IMR-90 (cell line): ENCODE data around the gene PPL. TPM values are rescaled to one million over a fixed set of nuclear protein-coding genes. Genes with fewer than 3 reads are reported as not detected.

Experiments used
- ATAC-seq: fragments of 200-7000 bp; cut with Tn5 transposase; 2 replicates; pipeline ENCODE4 v1.9.1; 2020; ENCODE audit warnings: low read depth, mild to moderate bottlenecking, moderate library complexity
- BruUV-seq: library from RNA; stranded (reverse); fragments of 400-500 nt; replicated peaks from 2 replicates; lab custom pipeline; 2021; lab: Mats Ljungman, UMichigan
- CTCF ChIA-PET: fragments of 300-600 bp; formaldehyde crosslinking; extraction: SDS; loops from one replicate; lab custom pipeline; 2021; ENCODE audit warnings: antibody characterized with exemption; lab: Yijun Ruan, JAX
- POLR2A ChIA-PET: fragments of 300-600 bp; sonication (Branson Sonifier 250); formaldehyde crosslinking; loops from one replicate; lab custom pipeline; 2022; ENCODE audit warnings: antibody characterized with exemption; ENCODE audit not compliant: unreplicated experiment; lab: Charles Lee
- DNase-seq: peaks from one replicate; pipeline ENCODE4 v3.0.0; 2013
- H2AFZ ChIP-seq: replicated peaks from 2 replicates; pipeline ENCODE3; 2013; ENCODE audit warnings: low read length, mild to moderate bottlenecking; ENCODE audit not compliant: poor library complexity
- H2AK5ac ChIP-seq: 2 replicates; pipeline ENCODE4 v1.6.1; 2013; ENCODE audit warnings: low read depth, low read length, inconsistent platforms
- H2AK9ac ChIP-seq: replicated peaks from 2 replicates; pipeline ENCODE3; 2013; ENCODE audit warnings: mild to moderate bottlenecking, low read depth, low read length, moderate library complexity; ENCODE audit not compliant: poor library complexity
- H2BK120ac ChIP-seq: 2 replicates; pipeline ENCODE4 v1.6.1; 2013; ENCODE audit warnings: low read depth, low read length, inconsistent platforms
- H2BK15ac ChIP-seq: 3 replicates; pipeline ENCODE4 v1.6.1; 2013; ENCODE audit warnings: low read depth, low read length, inconsistent platforms
- H2BK20ac ChIP-seq: 2 replicates; pipeline ENCODE4 v1.6.1; 2013; ENCODE audit warnings: low read depth, mild to moderate bottlenecking, inconsistent platforms, low read length, moderate library complexity
- H2BK5ac ChIP-seq: 2 replicates; pipeline ENCODE4 v1.6.1; 2013; ENCODE audit warnings: mild to moderate bottlenecking, low read depth, low read length, inconsistent platforms; ENCODE audit not compliant: poor library complexity, severe bottlenecking
- H3K14ac ChIP-seq: replicated peaks from 2 replicates; pipeline ENCODE4 v1.6.1; 2013; ENCODE audit warnings: low read depth, low read length, inconsistent platforms
- H3K18ac ChIP-seq: 2 replicates; pipeline ENCODE4 v1.6.1; 2013; ENCODE audit warnings: low read depth, low read length, control low read depth
- H3K23ac ChIP-seq: 2 replicates; pipeline ENCODE4 v1.6.1; 2013; ENCODE audit warnings: low read depth, low read length, inconsistent platforms
- H3K27ac ChIP-seq: 2 replicates; pipeline ENCODE4 v1.5.1; 2013; ENCODE audit warnings: mild to moderate bottlenecking, control low read depth, low read length; ENCODE audit not compliant: insufficient read depth
- H3K27me3 ChIP-seq: 2 replicates; pipeline ENCODE4 v1.6.1; 2013; ENCODE audit warnings: low read length; ENCODE audit not compliant: control insufficient read depth, insufficient read depth
- H3K36me3 ChIP-seq: 2 replicates; pipeline ENCODE4 v1.6.1; 2013; ENCODE audit warnings: low read length, mixed read lengths; ENCODE audit not compliant: control insufficient read depth, insufficient read depth
- H3K4ac ChIP-seq: 2 replicates; pipeline ENCODE4 v1.6.1; 2013; ENCODE audit warnings: low read depth, low read length, inconsistent platforms
- H3K4me1 ChIP-seq: 2 replicates; pipeline ENCODE4 v1.6.1; 2013; ENCODE audit warnings: low read length, mixed read lengths; ENCODE audit not compliant: control insufficient read depth, insufficient read depth
- H3K4me2 ChIP-seq: 2 replicates; pipeline ENCODE4 v1.6.1; 2013; ENCODE audit warnings: low read depth, mild to moderate bottlenecking, control low read depth, low read length, moderate library complexity
- H3K4me3 ChIP-seq: 2 replicates; pipeline ENCODE4 v1.5.1; 2013; ENCODE audit warnings: low read depth, mild to moderate bottlenecking, control low read depth, low read length, moderate library complexity; ENCODE audit not compliant: insufficient read depth
- H3K56ac ChIP-seq: 2 replicates; pipeline ENCODE4 v1.6.1; 2013; ENCODE audit warnings: low read length, inconsistent platforms; ENCODE audit not compliant: insufficient read depth; ENCODE audit errors: extremely low read depth
- H3K79me1 ChIP-seq, 2 experiments: 2 replicates each; pipeline ENCODE4 v1.6.1; 2013; ENCODE audit warnings: low read length in 2 of 2, inconsistent platforms in 1 of 2, low read depth in 1 of 2
- H3K9ac ChIP-seq: 2 replicates; pipeline ENCODE4 v1.6.1; 2013; ENCODE audit warnings: low read depth, low read length, control low read depth
- H3K9me1 ChIP-seq: 2 replicates; pipeline ENCODE4 v1.6.1; 2013; ENCODE audit warnings: low read length, inconsistent platforms; ENCODE audit not compliant: insufficient read depth
- H3K9me3 ChIP-seq: 2 replicates; pipeline ENCODE4 v1.6.1; 2013; ENCODE audit warnings: low read length; ENCODE audit not compliant: control insufficient read depth, insufficient read depth
- H4K20me1 ChIP-seq: 2 replicates; pipeline ENCODE4 v1.6.1; 2013; ENCODE audit warnings: low read length, inconsistent platforms; ENCODE audit not compliant: insufficient read depth
- H4K5ac ChIP-seq: 2 replicates; pipeline ENCODE4 v1.6.1; 2013; ENCODE audit warnings: mild to moderate bottlenecking, low read depth, low read length, control low read depth
- H4K8ac ChIP-seq, 2 experiments: 2 replicates each; pipeline ENCODE4 v1.6.1; 2013; ENCODE audit warnings: low read depth in 2 of 2, low read length in 2 of 2, control low read depth in 1 of 2, inconsistent platforms in 1 of 2
- H4K91ac ChIP-seq: 2 replicates; pipeline ENCODE4 v1.6.1; 2013; ENCODE audit warnings: low read depth, low read length, inconsistent platforms; ENCODE audit not compliant: insufficient read depth
- CHD1 ChIP-seq: IDR thresholded peaks from 2 replicates; pipeline ENCODE4 v1.6.1; 2012; ENCODE audit warnings: low read depth, low read length, improper control_type of control experiment
- FOS ChIP-seq: fragments of 150-350 bp; IDR thresholded peaks from 2 replicates; pipeline ENCODE4 v1.6.1; 2016; ENCODE audit warnings: low read depth, low read length
- MAFK ChIP-seq: IDR thresholded peaks from 2 replicates; pipeline ENCODE4 v1.6.1; 2012; ENCODE audit warnings: low read depth, low read length, improper control_type of control experiment
- MAZ ChIP-seq: IDR thresholded peaks from 2 replicates; pipeline ENCODE4 v1.6.1; 2012; ENCODE audit warnings: low read depth, mild to moderate bottlenecking, low read length, improper control_type of control experiment, moderate library complexity, borderline replicate concordance
- MXI1 ChIP-seq: IDR thresholded peaks from 2 replicates; pipeline ENCODE4 v1.6.1; 2012; ENCODE audit warnings: low read depth, mild to moderate bottlenecking, low read length, moderate library complexity, borderline replicate concordance
- RFX5 ChIP-seq: IDR thresholded peaks from 2 replicates; pipeline ENCODE4 v1.8.0; 2012; ENCODE audit warnings: low read depth, mild to moderate bottlenecking, low read length, moderate library complexity
- SMC3 ChIP-seq: fragments of 150-350 bp; IDR thresholded peaks from 2 replicates; pipeline ENCODE4 v1.6.1; 2016; ENCODE audit warnings: low read depth, mild to moderate bottlenecking, antibody characterized with exemption, low read length, moderate library complexity
- WGBS, 2 experiments: methylation state at CpG; one replicate each; pipeline versions ENCODE4 v1.1.5 to v1.1.7; 2013; ENCODE audit warnings: missing lambda C conversion rate in 2 of 2; ENCODE audit not compliant: insufficient read length in 1 of 2; ENCODE audit errors: extremely low coverage in 2 of 2; 5-methylcytosine and 5-hydroxymethylcytosine counted together
- dilution Hi-C: fragments of 300-500 bp; cut with HindIII; formaldehyde crosslinking; loops from one replicate; pipeline ENCODE4 v1.14.3; 2018; ENCODE audit warnings: low sequenced_read_pairs; ENCODE audit not compliant: unreplicated experiment
- in situ Hi-C: fragments of 300-500 bp; cut with MboI; formaldehyde crosslinking; loops from 3 replicates; pipeline ENCODE4 v1.14.3; 2019; ENCODE audit warnings: low sequenced_read_pairs, inconsistent platforms, mixed read lengths
- intact Hi-C: fragments of 100-400 bp; cut with micrococcal nuclease; formaldehyde crosslinking; loops from 2 replicates; pipeline ENCODE4 v1.10.0; 2022
- polyA plus RNA-seq, 3 experiments: library from polyadenylated mRNA; depleted of rRNA; stranded (reverse); fragments of >200 nt; gene quantifications; 2 replicates each; pipeline ENCODE4 v1.2.3, GENCODE V29; 2012; ENCODE audit warnings: low replicate concordance in 1 of 3
- total RNA-seq: library from RNA; depleted of rRNA; stranded (reverse); fragments of >200 nt; gene quantifications from 2 replicates; pipeline ENCODE4 v1.2.3, GENCODE V29; 2012
- TF ChIP-seq, protein P1 (sequence below): conservative IDR thresholded peaks from 2 replicates; pipeline ENCODE4 v1.5.1; 2012; ENCODE audit warnings: mild to moderate bottlenecking, low read depth, low read length, improper control_type of control experiment
- TF ChIP-seq, protein P2 (sequence below): fragments of 150-350 bp; IDR thresholded peaks from 2 replicates; pipeline ENCODE4 v1.6.1; 2016; ENCODE audit warnings: low read depth, mild to moderate bottlenecking, low read length, moderate library complexity, borderline replicate concordance
- TF ChIP-seq, protein P3 (sequence below): fragments of 150-350 bp; IDR thresholded peaks from 2 replicates; pipeline ENCODE4 v1.6.1; 2017; ENCODE audit warnings: mild to moderate bottlenecking, antibody characterized with exemption, low read length, low read depth

The PPL gene
- total and polyA plus RNA-seq, 2 of the 4 experiments (the other 2 are of a cell fraction): 0.34 to 0.36 TPM

DNA sequence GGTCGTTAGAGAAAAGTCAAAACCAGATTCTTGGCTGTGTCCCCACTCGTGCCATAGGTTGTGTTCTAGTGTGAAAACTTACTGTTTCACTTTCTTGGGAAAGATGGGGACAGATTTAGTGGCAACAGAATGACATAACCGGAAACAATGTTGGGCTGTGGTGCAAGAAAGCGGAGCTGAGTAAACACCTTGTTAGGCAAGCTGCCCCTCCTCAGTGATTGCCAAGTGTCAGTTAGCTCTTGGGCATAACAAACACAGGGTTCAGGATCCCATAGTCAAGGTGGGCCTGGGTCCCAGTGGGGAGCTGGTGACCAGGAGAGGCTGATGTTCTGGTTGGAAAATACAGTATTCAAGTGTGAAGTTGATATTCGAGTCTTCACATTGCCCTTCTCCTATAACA is 74.3 kb downstream of the PPL start:
- Histone ChIP-seq H2AK9ac (no peak overlapping the region), H2BK20ac (no peak overlapping the region), H4K91ac (no peak overlapping the region), H3K4ac (no peak overlapping the region), H2AFZ (no peak overlapping the region), H3K4me3 (no peak overlapping the region), H3K9me3 (no peaks in the 10 kb centered on the region), H3K4me1 (no peaks in the 10 kb centered on the region; the same call in 1 of the 2 replicates), H3K9me1 (0 out of 2 replicates have a peak, but pooled peaks cover 3% of the 10 kb centered on the region), H3K23ac (no peak overlapping the region), H2BK120ac (no peak overlapping the region), H4K5ac (no peak overlapping the region), H3K56ac (no peak overlapping the region), H4K20me1 (peaks cover 41% of the 10 kb centered on the region), H3K27ac (no peak overlapping the region), H3K14ac (no peak overlapping the region), H3K4me2 (no peak overlapping the region), H3K36me3 (peaks cover 45% of the 10 kb centered on the region), H2AK5ac (no peak overlapping the region), H4K8ac (no peak overlapping the region), H3K79me1 (peaks cover 16 to 48% of the 10 kb centered on the region in 2 experiments), H3K27me3 (no peaks in the 10 kb centered on the region), H2BK5ac (no peak overlapping the region), H3K18ac (no peak overlapping the region), H2BK15ac (no peak overlapping the region), H3K9ac (no peak overlapping the region)
- CTCF ChIA-PET: no interaction called here
- dilution Hi-C loops: no loop called here
- TF ChIP-seq MAFK (no peak), SMC3 (no peak), CHD1 (no peak), MAZ (no peak), MXI1 (no peak), FOS (no peak), RFX5 (no peak)
- TF ChIP-seq, protein P1, sequence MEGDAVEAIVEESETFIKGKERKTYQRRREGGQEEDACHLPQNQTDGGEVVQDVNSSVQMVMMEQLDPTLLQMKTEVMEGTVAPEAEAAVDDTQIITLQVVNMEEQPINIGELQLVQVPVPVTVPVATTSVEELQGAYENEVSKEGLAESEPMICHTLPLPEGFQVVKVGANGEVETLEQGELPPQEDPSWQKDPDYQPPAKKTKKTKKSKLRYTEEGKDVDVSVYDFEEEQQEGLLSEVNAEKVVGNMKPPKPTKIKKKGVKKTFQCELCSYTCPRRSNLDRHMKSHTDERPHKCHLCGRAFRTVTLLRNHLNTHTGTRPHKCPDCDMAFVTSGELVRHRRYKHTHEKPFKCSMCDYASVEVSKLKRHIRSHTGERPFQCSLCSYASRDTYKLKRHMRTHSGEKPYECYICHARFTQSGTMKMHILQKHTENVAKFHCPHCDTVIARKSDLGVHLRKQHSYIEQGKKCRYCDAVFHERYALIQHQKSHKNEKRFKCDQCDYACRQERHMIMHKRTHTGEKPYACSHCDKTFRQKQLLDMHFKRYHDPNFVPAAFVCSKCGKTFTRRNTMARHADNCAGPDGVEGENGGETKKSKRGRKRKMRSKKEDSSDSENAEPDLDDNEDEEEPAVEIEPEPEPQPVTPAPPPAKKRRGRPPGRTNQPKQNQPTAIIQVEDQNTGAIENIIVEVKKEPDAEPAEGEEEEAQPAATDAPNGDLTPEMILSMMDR: no peak
- TF ChIP-seq, protein P2, sequence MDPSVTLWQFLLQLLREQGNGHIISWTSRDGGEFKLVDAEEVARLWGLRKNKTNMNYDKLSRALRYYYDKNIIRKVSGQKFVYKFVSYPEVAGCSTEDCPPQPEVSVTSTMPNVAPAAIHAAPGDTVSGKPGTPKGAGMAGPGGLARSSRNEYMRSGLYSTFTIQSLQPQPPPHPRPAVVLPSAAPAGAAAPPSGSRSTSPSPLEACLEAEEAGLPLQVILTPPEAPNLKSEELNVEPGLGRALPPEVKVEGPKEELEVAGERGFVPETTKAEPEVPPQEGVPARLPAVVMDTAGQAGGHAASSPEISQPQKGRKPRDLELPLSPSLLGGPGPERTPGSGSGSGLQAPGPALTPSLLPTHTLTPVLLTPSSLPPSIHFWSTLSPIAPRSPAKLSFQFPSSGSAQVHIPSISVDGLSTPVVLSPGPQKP: no peak
- TF ChIP-seq, protein P3, sequence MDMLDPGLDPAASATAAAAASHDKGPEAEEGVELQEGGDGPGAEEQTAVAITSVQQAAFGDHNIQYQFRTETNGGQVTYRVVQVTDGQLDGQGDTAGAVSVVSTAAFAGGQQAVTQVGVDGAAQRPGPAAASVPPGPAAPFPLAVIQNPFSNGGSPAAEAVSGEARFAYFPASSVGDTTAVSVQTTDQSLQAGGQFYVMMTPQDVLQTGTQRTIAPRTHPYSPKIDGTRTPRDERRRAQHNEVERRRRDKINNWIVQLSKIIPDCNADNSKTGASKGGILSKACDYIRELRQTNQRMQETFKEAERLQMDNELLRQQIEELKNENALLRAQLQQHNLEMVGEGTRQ: no peak
- DNase-seq (no peak), ATAC-seq (no peak)
- no TSS peak for BruUV-seq
- in situ Hi-C loops: no loop called here
- POLR2A ChIA-PET: no interaction called here
- intact Hi-C loops: no loop called here
- 100% methylated on average over 1 of the region's 5 CpGs; no CpG with 5 or more reads in 1 of the 2 experiments for WGBS, 2 experiments
